ENCODE results near the gene FKBP5.
A peak's percentile ranks its signal among the peaks of the same experiment; 100 is the strongest.

The FKBP5 gene

DNA sequence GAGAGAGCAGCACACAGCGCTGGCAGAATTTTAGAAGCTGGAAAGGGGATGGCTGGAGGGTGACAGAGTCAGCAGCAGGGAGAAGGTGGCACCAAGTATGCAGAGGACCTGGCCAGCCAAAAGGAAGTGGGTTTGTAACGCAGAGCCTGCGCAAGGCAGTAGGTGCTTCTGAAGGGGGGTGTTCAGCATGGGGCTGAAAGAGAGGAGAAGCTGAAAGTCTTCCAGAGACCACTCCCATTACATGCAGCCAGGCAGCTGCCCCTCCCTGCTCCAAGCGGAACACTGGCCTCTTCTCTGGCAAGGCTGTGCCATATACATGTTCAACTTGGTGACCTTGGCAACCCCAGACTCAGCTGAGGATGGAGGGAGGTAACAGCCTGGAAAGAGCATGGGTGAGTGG lies 133.9 kb downstream of the FKBP5 start:
- no peak for DNase-seq (ENCODE audit: low read depth, low spot score)
- TF ChIP-seq, protein P1, sequence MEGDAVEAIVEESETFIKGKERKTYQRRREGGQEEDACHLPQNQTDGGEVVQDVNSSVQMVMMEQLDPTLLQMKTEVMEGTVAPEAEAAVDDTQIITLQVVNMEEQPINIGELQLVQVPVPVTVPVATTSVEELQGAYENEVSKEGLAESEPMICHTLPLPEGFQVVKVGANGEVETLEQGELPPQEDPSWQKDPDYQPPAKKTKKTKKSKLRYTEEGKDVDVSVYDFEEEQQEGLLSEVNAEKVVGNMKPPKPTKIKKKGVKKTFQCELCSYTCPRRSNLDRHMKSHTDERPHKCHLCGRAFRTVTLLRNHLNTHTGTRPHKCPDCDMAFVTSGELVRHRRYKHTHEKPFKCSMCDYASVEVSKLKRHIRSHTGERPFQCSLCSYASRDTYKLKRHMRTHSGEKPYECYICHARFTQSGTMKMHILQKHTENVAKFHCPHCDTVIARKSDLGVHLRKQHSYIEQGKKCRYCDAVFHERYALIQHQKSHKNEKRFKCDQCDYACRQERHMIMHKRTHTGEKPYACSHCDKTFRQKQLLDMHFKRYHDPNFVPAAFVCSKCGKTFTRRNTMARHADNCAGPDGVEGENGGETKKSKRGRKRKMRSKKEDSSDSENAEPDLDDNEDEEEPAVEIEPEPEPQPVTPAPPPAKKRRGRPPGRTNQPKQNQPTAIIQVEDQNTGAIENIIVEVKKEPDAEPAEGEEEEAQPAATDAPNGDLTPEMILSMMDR (IDR thresholded peaks at IDR 0.05; ENCODE audit: low read depth, low read length) = no peak
- in situ Hi-C loops (cut with HindIII; ENCODE audit: low sequenced_read_pairs) = no loop called here
- no peak overlapping the region for H3K4me3 ChIP-seq (ENCODE audit: low read depth, low read length)

DNA sequence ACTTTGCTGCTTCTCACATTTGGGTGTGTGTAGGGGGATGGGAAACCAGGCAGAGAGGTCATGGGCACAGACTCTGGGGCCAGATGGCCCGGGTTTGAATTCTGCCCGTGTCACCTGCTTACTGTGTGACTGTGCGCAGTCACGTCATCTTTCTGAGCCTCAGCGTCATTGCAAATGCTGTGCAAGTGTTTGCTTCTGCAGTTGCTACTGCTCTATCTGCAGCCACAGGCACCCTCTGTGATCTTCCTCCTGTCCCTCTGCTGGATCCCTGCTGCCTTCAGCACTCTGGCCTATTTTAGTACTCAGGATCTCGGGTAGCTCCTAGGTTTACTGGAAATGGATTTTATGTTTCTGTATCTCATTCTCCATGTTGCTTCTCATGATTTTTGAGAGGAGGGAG lies 135.4 kb downstream of the FKBP5 start:
- no peak for DNase-seq (ENCODE audit: low read depth, low spot score)
- in situ Hi-C loops (cut with HindIII; ENCODE audit: low sequenced_read_pairs) = no loop called here
- TF ChIP-seq, protein P1 (IDR thresholded peaks at IDR 0.05; ENCODE audit: low read depth, low read length) = no peak
- H3K4me3 ChIP-seq (ENCODE audit: low read depth, low read length) = no peak overlapping the region

DNA sequence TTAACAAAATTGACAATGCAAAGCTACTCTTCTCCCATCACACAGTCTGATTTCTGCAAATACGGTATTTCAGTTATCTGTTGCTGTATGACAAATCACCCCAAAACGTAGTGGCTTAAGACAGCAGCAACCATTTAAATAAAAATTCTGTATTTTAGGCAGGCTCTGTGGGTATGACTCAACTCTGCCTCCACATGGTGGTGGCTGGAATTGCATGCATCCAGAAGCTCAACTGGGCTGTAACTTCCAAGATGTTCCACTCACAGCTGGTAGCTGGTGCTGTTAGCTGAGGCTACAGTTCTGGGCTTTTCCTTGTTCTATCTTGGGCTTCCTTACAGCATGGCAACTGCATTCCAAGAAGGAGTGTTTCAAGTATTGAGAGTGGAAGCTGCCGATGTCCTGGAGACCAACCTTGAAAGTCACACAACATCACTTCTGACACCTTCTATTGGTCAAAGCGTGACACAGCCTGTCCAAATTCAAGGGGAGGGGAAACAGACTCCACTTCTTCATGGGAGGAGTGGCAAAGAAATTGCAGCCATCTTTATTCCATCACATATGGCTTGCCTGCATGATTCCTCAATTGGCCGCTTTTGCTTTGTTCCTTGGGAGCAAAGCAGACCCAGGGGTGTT lies 136.3 kb downstream of the FKBP5 start:
- DNase-seq (ENCODE audit: low read depth, low spot score) = no peak
- TF ChIP-seq, protein P1 (IDR thresholded peaks at IDR 0.05; ENCODE audit: low read depth, low read length) = peak; percentile 88
- no peak overlapping the region for H3K4me3 ChIP-seq (ENCODE audit: low read depth, low read length)
- in situ Hi-C loops (cut with HindIII; ENCODE audit: low sequenced_read_pairs) = no loop called here

DNA sequence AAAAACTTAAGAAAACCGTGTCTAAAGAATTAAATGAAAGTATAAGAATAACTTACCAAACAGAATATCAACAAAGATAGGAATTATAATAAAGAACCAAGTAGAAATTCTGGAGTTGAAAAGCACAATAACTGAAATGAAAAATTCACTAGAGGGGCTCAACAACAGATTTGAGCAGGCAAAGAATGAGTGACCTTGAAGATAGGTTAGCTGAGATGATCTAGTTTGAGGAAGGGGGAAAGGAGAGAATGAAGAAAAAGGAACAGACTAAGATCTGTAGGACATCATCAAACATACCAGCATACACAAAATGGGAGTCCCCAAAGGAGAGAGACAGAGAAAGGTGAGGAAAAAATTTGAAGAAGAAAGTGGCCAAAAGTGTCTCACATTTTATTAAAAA lies 138.3 kb downstream of the FKBP5 start:
- in situ Hi-C loops (cut with HindIII; ENCODE audit: low sequenced_read_pairs) = no loop called here
- DNase-seq (ENCODE audit: low read depth, low spot score) = no peak
- TF ChIP-seq, protein P1 (IDR thresholded peaks at IDR 0.05; ENCODE audit: low read depth, low read length) = no peak
- H3K4me3 ChIP-seq (ENCODE audit: low read depth, low read length) = no peak overlapping the region

DNA sequence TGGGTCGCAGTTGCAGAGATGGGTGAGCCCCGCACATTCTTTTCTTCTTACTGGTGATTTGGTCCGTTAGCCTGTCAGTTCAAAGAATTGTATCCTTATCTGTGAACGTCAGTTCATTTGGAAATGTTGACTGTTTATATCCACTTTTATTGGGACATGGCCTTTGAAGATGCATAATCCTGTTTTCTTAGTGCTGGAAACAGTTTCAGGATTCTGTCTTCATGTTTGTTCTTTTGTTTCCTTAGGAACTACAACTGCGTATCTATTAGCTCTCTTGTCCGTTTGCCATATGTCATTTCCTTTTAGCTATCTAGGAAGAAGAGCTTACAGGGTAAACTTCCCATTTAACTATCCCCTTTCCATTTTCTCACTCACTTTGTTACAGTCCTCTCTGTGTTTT lies 141.0 kb downstream of the FKBP5 start:
- in situ Hi-C loops (cut with HindIII; ENCODE audit: low sequenced_read_pairs) = no loop called here
- no peak for DNase-seq (ENCODE audit: low read depth, low spot score)
- TF ChIP-seq, protein P1 (IDR thresholded peaks at IDR 0.05; ENCODE audit: low read depth, low read length) = no peak
- H3K4me3 ChIP-seq (ENCODE audit: low read depth, low read length) = no peak overlapping the region

DNA sequence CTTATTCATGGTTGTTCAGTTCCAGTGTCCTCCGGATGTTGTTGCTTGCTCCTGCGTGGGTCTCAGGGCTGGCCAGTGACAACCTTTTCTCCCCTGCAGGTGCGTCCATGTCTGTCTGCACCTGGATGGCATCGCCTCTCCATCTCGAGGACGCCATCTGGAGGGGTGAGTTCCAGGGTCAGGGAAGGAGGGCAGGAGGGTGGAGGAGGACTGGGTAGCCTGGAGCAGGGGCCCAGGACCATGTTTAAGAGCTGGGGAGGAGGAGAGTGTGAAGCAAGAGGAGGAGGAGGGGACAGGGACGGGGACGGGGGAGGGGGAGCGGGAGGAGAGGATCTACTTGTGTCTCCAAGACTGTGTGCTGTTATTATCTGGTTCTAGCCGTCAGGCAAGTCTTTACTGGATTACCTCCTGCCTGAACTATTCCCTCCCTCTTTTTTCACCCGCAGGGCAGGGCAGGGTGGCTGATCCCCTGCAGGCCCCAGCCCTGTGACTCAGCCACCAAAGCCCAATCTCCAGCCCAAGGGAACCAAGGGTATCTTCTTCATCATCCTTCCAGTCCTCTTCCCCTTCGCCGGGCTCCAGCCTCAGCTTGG lies 143.8 kb downstream of the FKBP5 start:
- no peak overlapping the region for H3K4me3 ChIP-seq (ENCODE audit: low read depth, low read length)
- in situ Hi-C loops (cut with HindIII; ENCODE audit: low sequenced_read_pairs) = no loop called here
- no peak for DNase-seq (ENCODE audit: low read depth, low spot score)
- TF ChIP-seq, protein P1 (IDR thresholded peaks at IDR 0.05; ENCODE audit: low read depth, low read length) = no peak

Data from astrocyte of the spinal cord (primary cell).